HCT116 (cell line): ENCODE results near the gene EMX1. TPM values are rescaled to one million over a fixed set of nuclear protein-coding genes. Genes with fewer than 3 reads are reported as not detected.
A peak's percentile ranks its signal among the peaks of the same experiment; 100 is the strongest.

Experiments
- ATAC-seq: fragments of 200-7000 bp; cut with Tn5 transposase; 2 replicates; pipeline ENCODE4 v1.9.1; 2020; ENCODE audit warnings: mild to moderate bottlenecking, moderate library complexity
- BruUV-seq: library from RNA; stranded (reverse); fragments of 400-500 nt; replicated peaks from 2 replicates; lab custom pipeline; 2021; lab: Mats Ljungman, UMichigan
- CTCF ChIA-PET: fragments of 300-600 bp; sonication (Branson Sonifier 250); formaldehyde crosslinking; loops from one replicate; lab custom pipeline; 2021; ENCODE audit warnings: antibody characterized with exemption; lab: Charles Lee
- POLR2A ChIA-PET: fragments of 300-600, 350-600 bp; sonication (Branson Sonifier 250); formaldehyde crosslinking; loops from one replicate; lab custom pipeline; 2021; ENCODE audit warnings: antibody characterized with exemption; lab: Charles Lee
- RAD21 ChIA-PET, 2 experiments: fragments of 300-600 bp; sonication (Branson Sonifier 250); formaldehyde crosslinking; loops; one replicate each; lab custom pipeline; 2023; ENCODE audit warnings: low total read pairs in 2 of 2; ENCODE audit not compliant: uncharacterized antibody in 2 of 2, unreplicated experiment in 2 of 2, low non-redundant PET in 1 of 2; lab: Charles Lee
- DNase-seq: peaks from one replicate; pipeline ENCODE4 v3.0.0-alpha.2; 2010; ENCODE audit warnings: low read depth, low spot score
- H2AFZ ChIP-seq: fragments of 200-600 bp; shearing (Covaris generic), sonication (generic); 2 replicates; pipeline ENCODE4 v1.6.1; 2017; ENCODE audit warnings: low read depth, mixed run types, mixed read lengths, antibody characterized with exemption, low read length; ENCODE audit not compliant: poor library complexity, severe bottlenecking
- H3K27ac ChIP-seq: 2 replicates; pipeline ENCODE4 v1.5.1; 2012; ENCODE audit warnings: low read depth, low read length
- H3K27me3 ChIP-seq: fragments of 200-600 bp; sonication (generic); 2 replicates; pipeline ENCODE4 v1.6.1; 2016; ENCODE audit warnings: mixed run types, low read length, mixed read lengths; ENCODE audit not compliant: insufficient read depth
- H3K36me3 ChIP-seq, 2 experiments: fragments of 200-500 bp in 1 of 2; fragments of 200-600 bp in 1 of 2; sonication (Bioruptor generic) in 1 of 2; sonication (generic) in 1 of 2; 2 replicates each; pipeline versions ENCODE4 v1.5.1 to v1.6.1; 2014 to 2016; ENCODE audit warnings: low read length in 2 of 2, inconsistent platforms in 1 of 2, mixed read lengths in 1 of 2, mixed run types in 1 of 2; ENCODE audit not compliant: insufficient read depth in 2 of 2, control insufficient read depth in 1 of 2
- H3K4me1 ChIP-seq, 2 experiments: fragments of 200-600 bp in 1 of 2; sonication (generic) in 1 of 2; 2 replicates each; pipeline versions ENCODE4 v1.5.1 to v1.6.1; 2012 to 2017; ENCODE audit warnings: low read length in 2 of 2, inconsistent platforms in 1 of 2, mild to moderate bottlenecking in 1 of 2, mixed read lengths in 1 of 2, mixed run types in 1 of 2, moderate library complexity in 1 of 2; ENCODE audit not compliant: insufficient read depth in 2 of 2, control insufficient read depth in 1 of 2
- H3K4me2 ChIP-seq: fragments of 200-600 bp; sonication (generic); 2 replicates; pipeline ENCODE4 v1.6.1; 2017; ENCODE audit warnings: mixed run types, low read length, mixed read lengths
- H3K4me3 ChIP-seq, 2 experiments: fragments of 200-600 bp in 1 of 2; sonication (generic) in 1 of 2; replicated peaks in 1 of 2; 2 replicates each; pipeline ENCODE4 v1.5.1; 2011 to 2016; ENCODE audit warnings: low read length in 2 of 2, control low read depth in 1 of 2, low read depth in 1 of 2, mild to moderate bottlenecking in 1 of 2, mixed read lengths in 1 of 2, mixed run types in 1 of 2
- H3K79me2 ChIP-seq: fragments of 200-600 bp; sonication (generic); 2 replicates; pipeline ENCODE4 v1.6.1; 2017; ENCODE audit warnings: mild to moderate bottlenecking, mixed run types, low read length, moderate library complexity, mixed read lengths; ENCODE audit not compliant: insufficient read depth
- H3K9ac ChIP-seq: fragments of 200-600 bp; sonication (generic); 2 replicates; pipeline ENCODE4 v1.6.1; 2016; ENCODE audit warnings: low read length, mixed read lengths
- H3K9me2 ChIP-seq: fragments of 200-600 bp; sonication (generic), shearing (Covaris generic); 2 replicates; pipeline ENCODE4 v1.6.1; 2017; ENCODE audit warnings: mixed run types, mild to moderate bottlenecking, moderate library complexity; ENCODE audit not compliant: insufficient read depth
- H3K9me3 ChIP-seq, 2 experiments: fragments of 200-500 bp in 1 of 2; fragments of 200-600 bp in 1 of 2; sonication (Bioruptor generic) in 1 of 2; sonication (generic) in 1 of 2; 2 replicates each; pipeline ENCODE4 v1.6.1; 2014 to 2017; ENCODE audit warnings: low read length in 2 of 2, mixed read lengths in 2 of 2, inconsistent platforms in 1 of 2, low read depth in 1 of 2, mild to moderate bottlenecking in 1 of 2, mixed run types in 1 of 2, moderate library complexity in 1 of 2; ENCODE audit not compliant: control insufficient read depth in 1 of 2, insufficient read depth in 1 of 2
- H4K20me1 ChIP-seq: fragments of 200-600 bp; sonication (generic), shearing (Covaris generic); 2 replicates; pipeline ENCODE4 v1.6.1; 2017; ENCODE audit warnings: mixed run types, mild to moderate bottlenecking, moderate library complexity; ENCODE audit not compliant: insufficient read depth
- ATF3 ChIP-seq: IDR thresholded peaks from 2 replicates; pipeline ENCODE4 v1.6.1; 2012
- CEBPB ChIP-seq: IDR thresholded peaks from 2 replicates; pipeline ENCODE4 v1.6.1; 2012; ENCODE audit warnings: low read depth
- CTCF ChIP-seq, 3 experiments: fragments of 200-600 bp in 1 of 3; sonication (generic) in 1 of 3; IDR thresholded peaks in 2 of 3; conservative IDR thresholded peaks in 1 of 3; 2 replicates each; pipeline ENCODE4 v1.5.1; 2012 to 2017; ENCODE audit warnings: low read depth in 2 of 3, low read length in 2 of 3, antibody characterized with exemption in 1 of 3, borderline replicate concordance in 1 of 3, control low read depth in 1 of 3, mild to moderate bottlenecking in 1 of 3, mixed read lengths in 1 of 3, mixed run types in 1 of 3, moderate library complexity in 1 of 3; ENCODE audit not compliant: insufficient read depth in 1 of 3
- EGR1 ChIP-seq: IDR thresholded peaks from 2 replicates; pipeline ENCODE4 v1.6.1; 2012; ENCODE audit warnings: low read depth
- ELF1 ChIP-seq: IDR thresholded peaks from 2 replicates; pipeline ENCODE4 v1.6.1; 2012; ENCODE audit warnings: low read depth, borderline replicate concordance
- EZH2phosphoT487 ChIP-seq: fragments of 200-600 bp; IDR thresholded peaks from 2 replicates; pipeline ENCODE4 v1.6.1; 2018; ENCODE audit warnings: antibody characterized with exemption, borderline replicate concordance
- FOSL1 ChIP-seq: IDR thresholded peaks from 2 replicates; pipeline ENCODE4 v1.6.1; 2012; ENCODE audit warnings: low read depth
- POLR2AphosphoS5 ChIP-seq: IDR thresholded peaks from 2 replicates; pipeline ENCODE4 v1.6.1; 2011; ENCODE audit warnings: mild to moderate bottlenecking, low read depth, low read length, moderate library complexity
- RAD21 ChIP-seq: IDR thresholded peaks from 2 replicates; pipeline ENCODE4 v1.6.1; 2012; ENCODE audit warnings: low read depth, mild to moderate bottlenecking
- SIN3A ChIP-seq: IDR thresholded peaks from 2 replicates; pipeline ENCODE4 v1.6.1; 2012; ENCODE audit warnings: low read depth
- SP1 ChIP-seq: IDR thresholded peaks from 2 replicates; pipeline ENCODE4 v1.6.1; 2012; ENCODE audit warnings: low read depth
- TCF7L2 ChIP-seq: IDR thresholded peaks from 2 replicates; pipeline ENCODE4 v1.7.0; 2011; ENCODE audit warnings: borderline replicate concordance, inconsistent platforms; ENCODE audit not compliant: insufficient read depth, insufficient read length; ENCODE audit errors: extremely low read depth
- YY1 ChIP-seq: IDR thresholded peaks from 2 replicates; pipeline ENCODE4 v1.6.1; 2011; ENCODE audit warnings: low read length, low read depth, moderate library complexity, mild to moderate bottlenecking; ENCODE audit not compliant: insufficient replicate concordance; ENCODE audit errors: extremely low read depth
- ZFX ChIP-seq: fragments of 450-650 bp; IDR thresholded peaks from 2 replicates; pipeline ENCODE4 v1.6.1; 2017
- ZNF274 ChIP-seq: fragments of 200-500 bp; sonication (Bioruptor generic); IDR thresholded peaks from 2 replicates; pipeline ENCODE4 v1.6.1; 2014; ENCODE audit warnings: mild to moderate bottlenecking, low read depth, low read length, inconsistent platforms
- intact Hi-C: fragments of 100-400 bp; cut with micrococcal nuclease; formaldehyde crosslinking; loops from 2 replicates; pipeline ENCODE4 v1.10.0; 2022
- total RNA-seq: library from RNA; stranded (reverse); gene quantifications from one replicate; pipeline ENCODE4 v1.2.1, GENCODE V29; 2021; ENCODE audit not compliant: unreplicated experiment

EMX1 gene
- total RNA-seq, 1 experiment from 2014 or later: 3.1 TPM

GRCh38 chr2:72931280-72931910 lies 14.1 kb downstream of the EMX1 start:
- H4K20me1 ChIP-seq: no peaks in the 10 kb centered on the region
- intact Hi-C loops: no loop called here
- H3K9me3 ChIP-seq: no peaks in the 10 kb centered on the region
- H3K36me3 ChIP-seq: no peaks in the 10 kb centered on the region
- no peaks in the 10 kb centered on the region for H3K79me2 ChIP-seq
- peak overlapping the region; percentile 22 for H3K4me2 ChIP-seq
- BruUV-seq: no TSS peak
- no peak for DNase-seq
- peak; percentile 70 for TF ChIP-seq EGR1
- TF ChIP-seq TCF7L2: no peak
- H3K27ac ChIP-seq: no peak overlapping the region
- ChIA-PET RAD21 (no interaction called here), CTCF (interaction anchor here (1.2 kb wide), 1 partner anchor 38 kb away, joined by 9 read pairs; no protein-coding TSS in a partner anchor), POLR2A (no interaction called here)
- H2AFZ ChIP-seq: no peak overlapping the region
- H3K4me1 ChIP-seq: peaks cover 2 to 23% of the 10 kb centered on the region in 2 experiments; a peak in 2 of 4 replicates
- no peak for ATAC-seq
- no peak overlapping the region for H3K4me3 ChIP-seq
- H3K27me3 ChIP-seq: no peaks in the 10 kb centered on the region
- no peaks in the 10 kb centered on the region for H3K9me2 ChIP-seq
- H3K9ac ChIP-seq: no peak overlapping the region

- Histone ChIP-seq H3K9me2 (no peaks in the 10 kb centered on the region), H3K27ac (no peak overlapping the region), H3K4me1 (peaks cover 2 to 23% of the 10 kb centered on the region in 2 experiments; a peak in 2 of 4 replicates), H3K79me2 (no peaks in the 10 kb centered on the region), H3K9ac (no peak overlapping the region), H2AFZ (no peak overlapping the region), H3K4me2 (peak overlapping the region; percentile 22; the same call in 1 of the 2 replicates), H4K20me1 (no peaks in the 10 kb centered on the region), H3K4me3 (no peak overlapping the region), H3K36me3 (no peaks in the 10 kb centered on the region), H3K27me3 (no peaks in the 10 kb centered on the region), H3K9me3 (no peaks in the 10 kb centered on the region)
- RAD21 ChIA-PET: interaction anchor here in 1 of 2 experiments (1.0 kb wide), 1 partner anchor 39 kb away, joined by 3 read pairs; no protein-coding TSS in a partner anchor
- CTCF ChIA-PET: interaction anchor here (1.0 to 1.2 kb wide), 2 partner anchors 39 to 225 kb away, joined by 3 to 9 read pairs; no protein-coding TSS in a partner anchor
- POLR2A ChIA-PET: no interaction called here
- intact Hi-C loops: no loop called here
- DNase-seq (no peak), ATAC-seq (no peak)
- no peak for TF ChIP-seq RAD21
- no peak for TF ChIP-seq YY1
- TF ChIP-seq ELF1: no peak
- no peak for TF ChIP-seq POLR2AphosphoS5
- TF ChIP-seq SIN3A: no peak
- no peak for TF ChIP-seq ZFX
- TF ChIP-seq FOSL1: no peak
- no peak for TF ChIP-seq CEBPB
- no peak for TF ChIP-seq CTCF (IDR thresholded peaks at IDR 0.05 in 2 of 3, conservative IDR thresholded peaks at IDR 0.05 in 1 of 3; ENCODE audit: borderline replicate concordance in 1 of 3, insufficient read depth in 1 of 3, low read depth in 2 of 3, low read length in 2 of 3)
- no peak for TF ChIP-seq ZNF274
- no peak for TF ChIP-seq SP1
- TF ChIP-seq EZH2phosphoT487: no peak
- TF ChIP-seq ATF3: no peak
- no TSS peak for BruUV-seq
These were observed 14.9 kb downstream of the EMX1 start for GRCh38 chr2:72932045-72932740.
